Loucy (cell line): ENCODE measurements around the gene PLEKHF1.

Experiments used
- CTCF ChIP-seq: fragments of 200-600 bp; sonication (generic); conservative IDR thresholded peaks from 2 replicates; pipeline ENCODE4 v1.5.1; 2014; ENCODE audit warnings: mild to moderate bottlenecking, antibody characterized with exemption, low read length
- EZH2phosphoT487 ChIP-seq: fragments of 200-600 bp; IDR thresholded peaks from 2 replicates; pipeline ENCODE4 v1.6.1; 2018; ENCODE audit warnings: antibody characterized with exemption, mild to moderate bottlenecking, moderate library complexity, borderline replicate concordance

DNA sequence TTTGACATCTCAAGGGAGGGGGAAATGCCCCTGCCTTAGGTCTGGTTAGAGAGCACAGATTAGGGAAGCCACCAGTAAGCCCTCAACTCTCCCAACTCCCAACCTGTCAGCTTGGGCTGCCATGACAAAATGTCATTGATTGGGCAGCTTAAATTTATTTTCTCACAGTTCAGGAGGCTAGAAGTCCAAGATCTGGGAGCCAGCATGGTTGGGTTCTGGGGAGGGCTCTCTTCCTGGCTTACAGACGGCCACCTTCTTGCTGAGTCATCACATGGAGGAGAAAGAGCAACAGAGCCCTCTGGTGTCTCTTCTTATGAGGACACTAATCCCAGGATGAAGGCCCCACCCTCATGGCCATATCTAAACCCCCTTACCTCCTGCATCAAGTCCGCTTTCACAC is 25.6 kb downstream of the PLEKHF1 start:
- TF ChIP-seq CTCF (peak; percentile 74), EZH2phosphoT487 (no peak)
